Activated naive CD4-positive, alpha-beta T cell treated with anti-CD3 and anti-CD28 coated beads, Interleukin-2, amount 50 U/mL, for 72 hours (primary cell): ENCODE results near the gene DGKD. TPM values are rescaled to one million over a fixed set of nuclear protein-coding genes. Genes with fewer than 3 reads are reported as not detected.

Experiments used
- ATAC-seq, 2 donors: fragments of 150-1000 bp; cut with Tn5 transposase; 2 replicates each; pipeline ENCODE4 v1.10.0; 2021; ENCODE audit warnings: mild to moderate bottlenecking in 2 of 2, moderate library complexity in 2 of 2
- DNase-seq, 2 donors: peaks; one replicate each; pipeline ENCODE4 v3.0.0; 2021 to 2022; ENCODE audit warnings: low spot score in 2 of 2
- H3K27ac Mint-ChIP-seq, 2 donors: one replicate each; pipeline ENCODE4 v1.8.0; 2022; ENCODE audit warnings: mild to moderate bottlenecking in 2 of 2, mixed read lengths in 2 of 2
- H3K36me3 Mint-ChIP-seq, 2 donors: one replicate each; pipeline ENCODE4 v1.8.0; 2022; ENCODE audit warnings: mixed read lengths in 2 of 2
- H3K9me3 Mint-ChIP-seq, 2 donors: one replicate each; pipeline ENCODE4 v1.8.0; 2022; ENCODE audit warnings: mixed read lengths in 2 of 2
- total RNA-seq, 2 donors: library from RNA; stranded (reverse); gene quantifications; one replicate each; pipeline ENCODE4 v1.2.3, GENCODE V29; 2022

DGKD gene
- total RNA-seq, 2 donors from 2014 or later = 63.2 to 94.8 TPM

- Mint-ChIP-seq H3K27ac (peak overlapping the region; percentile 7 to 65), H3K9me3 (no peaks in the 10 kb centered on the region), H3K36me3 (peaks cover 0 to 11% of the 10 kb centered on the region in 2 donors)
- ATAC-seq (no peak), DNase-seq (no peak)
Measured at GRCh38 chr2:233470011-233470687, 115.9 kb downstream of the DGKD start.

GRCh38 chr2:233470839-233471238 lies 116.5 kb downstream of the DGKD start:
- H3K36me3 Mint-ChIP-seq = peaks cover 0 to 11% of the 10 kb centered on the region in 2 donors
- no peaks in the 10 kb centered on the region for H3K9me3 Mint-ChIP-seq
- peak overlapping the region in 1 of 2 donors; percentile 7 for H3K27ac Mint-ChIP-seq
- ATAC-seq (no peak), DNase-seq (no peak)

- Mint-ChIP-seq H3K36me3 (peaks cover 0 to 11% of the 10 kb centered on the region in 2 donors), H3K27ac (peak overlapping the region; percentile 7 to 92), H3K9me3 (no peaks in the 10 kb centered on the region)
- ATAC-seq (no peak), DNase-seq (no peak)
Measured at GRCh38 chr2:233471291-233472035, 117.2 kb downstream of the DGKD start.

DNA sequence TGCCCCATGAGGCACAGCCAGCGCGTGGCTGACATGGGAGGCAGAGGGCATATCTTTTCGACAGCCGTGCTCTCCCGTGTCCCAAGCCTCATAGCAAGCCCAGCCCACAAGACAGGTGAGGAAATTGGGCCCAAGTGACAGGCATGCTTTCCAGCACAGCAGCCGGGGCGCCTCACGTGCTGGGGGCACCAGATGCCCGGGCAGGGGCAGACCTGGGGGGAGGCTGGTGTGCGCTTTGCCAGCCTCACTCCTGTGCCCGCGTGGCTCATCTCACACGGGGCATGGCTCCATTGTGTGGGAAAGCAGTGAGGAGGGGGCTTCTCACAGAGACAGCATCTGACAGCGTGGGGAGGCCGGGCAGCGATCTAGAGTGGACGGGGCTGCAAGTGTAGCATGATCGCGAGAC lies 119.1 kb downstream of the DGKD start:
- ATAC-seq = no peak

DNA sequence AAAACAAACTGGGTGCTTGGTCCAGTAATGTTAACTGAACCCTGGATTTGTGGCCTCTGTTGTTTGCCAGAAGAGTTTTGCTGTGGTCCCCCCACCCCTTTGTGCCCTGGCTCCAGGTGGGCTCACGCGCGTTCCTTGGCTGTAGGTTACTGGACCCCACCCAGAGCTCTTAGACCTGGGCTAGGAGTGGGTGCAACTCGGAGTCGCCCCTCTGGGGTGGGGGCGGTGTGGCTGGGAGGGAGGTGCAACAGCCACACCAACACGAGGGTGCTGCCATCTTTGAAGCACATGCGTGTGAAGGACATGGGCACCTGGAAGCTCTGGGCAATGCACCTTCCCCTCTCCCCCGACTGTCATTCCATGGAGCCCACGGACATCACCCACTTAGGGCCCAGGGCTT lies 119.6 kb downstream of the DGKD start:
- peaks cover 0 to 11% of the 10 kb centered on the region in 2 donors for H3K36me3 Mint-ChIP-seq
- ATAC-seq (no peak), DNase-seq (no peak)
- peak overlapping the region; percentile 14 to 42 for H3K27ac Mint-ChIP-seq
- H3K9me3 Mint-ChIP-seq = no peaks in the 10 kb centered on the region

More for the DNA sequence above, 119.1 kb downstream of the DGKD start:
- no peaks in the 10 kb centered on the region for H3K9me3 Mint-ChIP-seq
- peak overlapping the region in 1 of 2 donors; percentile 61 for H3K27ac Mint-ChIP-seq
- peaks cover 0 to 11% of the 10 kb centered on the region in 2 donors for H3K36me3 Mint-ChIP-seq
- no peak for DNase-seq

GRCh38 chr2:233474308-233475160 lies 120.2 kb downstream of the DGKD start:
- DNase-seq (no peak), ATAC-seq (no peak)
- Mint-ChIP-seq H3K36me3 (peaks cover 0 to 11% of the 10 kb centered on the region in 2 donors), H3K27ac (peak overlapping the region; percentile 14 to 42), H3K9me3 (no peaks in the 10 kb centered on the region)

GRCh38 chr2:233476063-233476410 lies 121.7 kb downstream of the DGKD start:
- no peak for ATAC-seq
- Mint-ChIP-seq H3K36me3 (peaks cover 0 to 11% of the 10 kb centered on the region in 2 donors), H3K9me3 (no peaks in the 10 kb centered on the region), H3K27ac (no peak overlapping the region)
- no peak for DNase-seq

- Mint-ChIP-seq H3K36me3 (peaks cover 0 to 11% of the 10 kb centered on the region in 2 donors), H3K9me3 (no peaks in the 10 kb centered on the region)
- ATAC-seq = no peak
Measured at GRCh38 chr2:233476651-233477547, 122.6 kb downstream of the DGKD start.

GRCh38 chr2:233477548-233478433 lies 123.5 kb downstream of the DGKD start:
- Mint-ChIP-seq H3K36me3 (peaks cover 0 to 2% of the 10 kb centered on the region in 2 donors), H3K9me3 (no peaks in the 10 kb centered on the region), H3K27ac (no peak overlapping the region)
- ATAC-seq (no peak), DNase-seq (no peak)

More at GRCh38 chr2:233476651-233477547, 122.6 kb downstream of the DGKD start:
- H3K27ac Mint-ChIP-seq = peak overlapping the region in 1 of 2 donors; percentile 60
- DNase-seq = no peak

GRCh38 chr2:233479616-233480489 lies 125.6 kb downstream of the DGKD start:
- Mint-ChIP-seq H3K36me3 (no peaks in the 10 kb centered on the region), H3K9me3 (no peaks in the 10 kb centered on the region), H3K27ac (peak overlapping the region; percentile 16 to 69)
- DNase-seq (no peak), ATAC-seq (peak in 1 of 2 donors; percentile 20)

DNA sequence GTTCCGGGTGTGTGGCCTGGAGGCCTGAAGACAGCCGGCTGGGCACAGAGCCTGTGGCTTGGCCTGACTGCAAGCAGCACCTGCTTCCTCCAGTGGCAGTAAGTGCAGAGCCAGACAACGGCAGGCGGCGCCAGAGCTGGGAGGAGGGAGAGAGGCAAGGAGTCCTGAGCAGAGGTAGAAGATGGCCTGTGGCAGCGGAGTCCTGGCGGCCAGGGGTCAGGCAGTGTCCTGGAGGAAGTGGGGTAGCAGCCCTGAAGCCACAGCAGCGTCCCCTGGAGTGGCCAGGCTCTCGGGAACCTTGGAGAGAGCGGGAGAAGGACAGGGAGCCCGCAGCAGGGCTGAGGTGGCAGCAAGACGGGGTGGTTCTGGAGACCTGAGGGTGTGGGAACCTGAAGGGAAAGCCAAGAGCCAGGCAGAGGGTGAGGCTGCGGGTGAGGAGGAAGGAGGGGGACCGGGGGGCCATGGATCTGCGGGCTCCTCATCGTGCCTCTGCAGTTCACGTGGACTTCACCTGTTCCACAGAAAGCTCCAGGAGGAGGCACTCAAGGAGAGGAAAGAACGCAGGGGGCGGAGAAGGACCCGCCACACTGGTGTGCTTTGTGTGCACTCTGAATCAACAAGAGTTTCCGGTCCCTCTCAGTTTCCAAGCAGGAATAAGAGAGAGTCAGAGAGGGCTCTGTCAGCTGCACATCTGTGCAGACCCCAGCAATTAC lies 126.4 kb downstream of the DGKD start:
- ATAC-seq = peak in 1 of 2 donors; percentile 28
- H3K9me3 Mint-ChIP-seq = no peaks in the 10 kb centered on the region

GRCh38 chr2:233481368-233482142 lies 127.3 kb downstream of the DGKD start:
- Mint-ChIP-seq H3K9me3 (no peaks in the 10 kb centered on the region), H3K27ac (no peak overlapping the region), H3K36me3 (no peaks in the 10 kb centered on the region)
- DNase-seq (no peak), ATAC-seq (no peak)

More for the DNA sequence above, 126.4 kb downstream of the DGKD start:
- Mint-ChIP-seq H3K36me3 (no peaks in the 10 kb centered on the region), H3K27ac (peak overlapping the region in 1 of 2 donors; percentile 16)
- DNase-seq = no peak

- Mint-ChIP-seq H3K36me3 (no peaks in the 10 kb centered on the region), H3K27ac (peak overlapping the region in 1 of 2 donors; percentile 34), H3K9me3 (no peaks in the 10 kb centered on the region)
- ATAC-seq (no peak), DNase-seq (no peak)
Measured at GRCh38 chr2:233482616-233483015, 128.3 kb downstream of the DGKD start.
